RWPE2 (cell line): ENCODE data around the gene WDR37.
A peak's percentile ranks its signal among the peaks of the same experiment; 100 is the strongest.

Source experiments
- ATAC-seq: fragments of 200-7000 bp; cut with Tn5 transposase; 3 replicates; pipeline ENCODE4 v1.9.1; 2021; ENCODE audit warnings: low read depth
- DNase-seq: peaks from one replicate; pipeline ENCODE4 v3.0.0-alpha.2; 2020; ENCODE audit warnings: low spot score
- H3K27ac ChIP-seq: fragments of 450-650 bp; 2 replicates; pipeline ENCODE4 v1.5.1; 2017; ENCODE audit warnings: mild to moderate bottlenecking; ENCODE audit not compliant: poor library complexity, severe bottlenecking
- H3K27me3 ChIP-seq: fragments of 250-450 bp; sonication (Bioruptor Pico); 2 replicates; pipeline ENCODE4 v1.5.1; 2021; ENCODE audit warnings: mild to moderate bottlenecking, moderate library complexity; ENCODE audit not compliant: insufficient read depth, poor library complexity, severe bottlenecking
- H3K36me3 ChIP-seq: fragments of 250-450 bp; sonication (Bioruptor Pico); 2 replicates; pipeline ENCODE4 v1.5.1; 2020; ENCODE audit warnings: low read depth, mild to moderate bottlenecking, moderate library complexity
- H3K4me1 ChIP-seq: fragments of 250-450 bp; sonication (Bioruptor Pico); 2 replicates; pipeline ENCODE4 v1.5.1; 2021; ENCODE audit warnings: mild to moderate bottlenecking, moderate library complexity; ENCODE audit not compliant: insufficient read depth, poor library complexity, severe bottlenecking
- H3K4me3 ChIP-seq: fragments of 250-450 bp; sonication (Bioruptor Pico); 2 replicates; pipeline ENCODE4 v1.5.1; 2021; ENCODE audit warnings: mild to moderate bottlenecking, moderate library complexity; ENCODE audit not compliant: severe bottlenecking
- H3K9me3 ChIP-seq: fragments of 250-450 bp; sonication (Bioruptor Pico); 2 replicates; pipeline ENCODE4 v1.5.1; 2021; ENCODE audit warnings: mild to moderate bottlenecking, moderate library complexity; ENCODE audit not compliant: severe bottlenecking
- CTCF ChIP-seq: fragments of 450-650 bp; IDR thresholded peaks from one replicate; pipeline ENCODE4 v1.5.1; 2017; ENCODE audit warnings: mild to moderate bottlenecking, moderate library complexity; ENCODE audit not compliant: poor library complexity, severe bottlenecking

WDR37 gene

DNA sequence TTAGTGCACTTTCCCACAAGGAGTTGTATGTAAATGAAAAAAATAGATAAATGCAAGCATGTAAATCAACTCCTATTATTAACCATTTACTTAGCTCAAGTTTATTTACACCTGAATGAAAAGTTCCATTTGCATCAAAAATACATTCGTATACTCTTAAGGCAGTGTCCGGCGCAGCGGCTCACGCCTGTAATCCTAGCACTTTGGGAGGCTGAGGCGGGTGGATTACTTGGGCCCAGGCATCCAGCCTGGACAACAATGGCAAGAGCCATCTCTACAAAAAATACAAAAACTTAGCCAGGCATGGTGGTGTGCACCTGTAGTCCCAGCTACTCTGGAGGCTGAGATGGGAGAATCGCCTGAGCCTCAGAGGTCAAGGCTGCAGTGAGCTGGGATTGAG lies 26.3 kb upstream of the WDR37 start:
- Histone ChIP-seq H3K4me3 (no peak overlapping the region), H3K27me3 (no peaks in the 10 kb centered on the region), H3K27ac (no peak overlapping the region), H3K36me3 (no peaks in the 10 kb centered on the region), H3K9me3 (no peaks in the 10 kb centered on the region), H3K4me1 (no peaks in the 10 kb centered on the region)
- no peak for TF ChIP-seq CTCF
- DNase-seq (no peak), ATAC-seq (no peak)

DNA sequence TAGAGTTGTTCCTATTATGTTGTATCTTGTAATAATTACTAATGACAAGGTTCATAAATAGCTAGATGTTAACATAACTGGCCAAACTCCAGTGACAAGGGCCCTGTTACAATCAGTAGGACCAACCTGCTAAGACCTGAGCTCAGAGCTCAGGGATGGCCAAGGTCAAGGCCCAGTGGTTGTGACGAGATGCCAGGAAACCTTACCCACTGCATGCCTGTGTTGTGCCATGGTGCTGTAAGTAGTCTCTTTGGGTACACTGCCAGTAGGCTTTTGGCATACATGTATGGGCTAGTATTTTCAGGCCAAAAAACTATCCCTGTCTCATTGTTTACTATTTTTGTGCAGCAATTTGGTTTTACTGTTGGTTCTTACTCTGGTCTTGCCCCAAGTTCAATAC lies 22.6 kb upstream of the WDR37 start:
- Histone ChIP-seq H3K4me3 (no peak overlapping the region), H3K9me3 (no peaks in the 10 kb centered on the region), H3K4me1 (peaks cover 3% of the 10 kb centered on the region), H3K27ac (no peak overlapping the region), H3K36me3 (no peaks in the 10 kb centered on the region), H3K27me3 (no peaks in the 10 kb centered on the region)
- no peak for TF ChIP-seq CTCF
- ATAC-seq (no peak), DNase-seq (no peak)

GRCh38 chr10:1034758-1035157 lies 21.4 kb upstream of the WDR37 start:
- ATAC-seq: no peak
- TF ChIP-seq CTCF: no peak
- Histone ChIP-seq H3K4me3 (no peak overlapping the region), H3K4me1 (peaks cover 3% of the 10 kb centered on the region), H3K36me3 (peaks cover 5% of the 10 kb centered on the region), H3K27ac (no peak overlapping the region), H3K27me3 (no peaks in the 10 kb centered on the region), H3K9me3 (no peaks in the 10 kb centered on the region)
- DNase-seq: no peak

DNA sequence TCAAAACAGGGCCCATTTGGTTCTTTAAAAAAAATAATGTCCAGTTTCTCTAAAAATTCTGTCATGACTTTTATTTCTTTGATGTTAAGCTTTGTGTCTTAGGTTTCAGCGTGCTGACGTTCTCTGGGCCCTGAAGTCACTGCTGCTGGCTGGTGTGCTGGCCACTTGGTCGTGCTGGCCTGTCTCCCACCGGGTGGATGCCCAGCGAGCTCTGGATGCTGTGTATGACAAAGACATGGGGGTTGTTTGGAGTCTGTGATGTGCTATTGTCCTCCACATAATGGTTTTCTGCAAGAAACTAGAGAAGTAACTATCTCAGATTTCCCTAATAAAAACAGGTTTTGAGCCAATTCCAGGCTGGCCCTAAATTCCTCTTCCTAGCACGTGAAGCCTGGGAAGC lies 21.0 kb upstream of the WDR37 start:
- peaks cover 9% of the 10 kb centered on the region for H3K36me3 ChIP-seq
- no peaks in the 10 kb centered on the region for H3K9me3 ChIP-seq
- ATAC-seq: no peak
- no peak overlapping the region for H3K4me3 ChIP-seq
- H3K27ac ChIP-seq: peak overlapping the region; percentile 51
- H3K4me1 ChIP-seq: peaks cover 3% of the 10 kb centered on the region
- no peak for TF ChIP-seq CTCF
- no peak for DNase-seq
- H3K27me3 ChIP-seq: no peaks in the 10 kb centered on the region

DNA sequence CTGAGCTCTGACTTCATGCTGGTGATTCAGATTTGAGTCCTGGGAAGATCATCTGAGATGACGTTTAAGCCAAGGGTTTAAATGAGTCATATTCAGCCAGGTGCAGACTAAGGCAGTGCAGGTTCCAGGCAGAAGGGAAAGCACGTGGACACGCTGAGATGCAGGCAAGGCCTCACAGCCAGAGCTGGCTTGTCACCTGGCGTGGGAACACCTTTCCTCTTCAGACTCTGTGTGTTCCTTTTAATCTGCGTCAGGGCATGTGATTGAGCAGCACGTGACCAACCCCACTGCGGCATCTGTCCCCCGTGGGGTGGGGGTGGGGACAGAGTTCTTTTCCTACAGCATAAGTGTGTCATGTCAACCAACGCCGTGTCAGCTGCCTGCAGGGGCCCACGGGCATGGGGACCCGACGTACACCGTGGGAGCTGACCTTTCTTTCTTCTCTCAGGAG lies 19.8 kb upstream of the WDR37 start:
- ATAC-seq (peak; percentile 94), DNase-seq (peak; percentile 71)

More for the DNA sequence above, 19.8 kb upstream of the WDR37 start:
- H3K4me1 ChIP-seq: peaks cover 3% of the 10 kb centered on the region
- no peaks in the 10 kb centered on the region for H3K27me3 ChIP-seq
- peak overlapping the region; percentile 51 for H3K27ac ChIP-seq
- H3K4me3 ChIP-seq: no peak overlapping the region
- H3K9me3 ChIP-seq: no peaks in the 10 kb centered on the region
- H3K36me3 ChIP-seq: peaks cover 21% of the 10 kb centered on the region
- no peak for TF ChIP-seq CTCF
